Measurements from ENCODE around the gene ZFYVE27.

The ZFYVE27 gene

GRCh38 chr10:97771913-97772823 lies 35.2 kb downstream of the ZFYVE27 start, which contains the start of gene SFRP5:
TSS of gene SFRP5 (minus strand) at chr10:97771999. CDS start at chr10:97771833, 166 bp downstream.
- DNase-seq = no peak

- DNase-seq = no peak
Measured at GRCh38 chr10:97773096-97773495, 36.2 kb downstream of the ZFYVE27 start.

- DNase-seq = no peak
Measured at GRCh38 chr10:97774811-97775294, 37.9 kb downstream of the ZFYVE27 start.

GRCh38 chr10:97777143-97777542 lies 40.2 kb downstream of the ZFYVE27 start:
- DNase-seq = no peak

GRCh38 chr10:97778452-97779302 lies 41.7 kb downstream of the ZFYVE27 start:
- DNase-seq = no peak

GRCh38 chr10:97779492-97779891 lies 42.6 kb downstream of the ZFYVE27 start:
- no peak for DNase-seq

GRCh38 chr10:97779975-97780374 lies 43.0 kb downstream of the ZFYVE27 start:
- no peak for DNase-seq

GRCh38 chr10:97780841-97781617 lies 44.1 kb downstream of the ZFYVE27 start:
- no peak for DNase-seq

GRCh38 chr10:97781618-97782331 lies 44.8 kb downstream of the ZFYVE27 start:
- DNase-seq = peak; percentile 16

GRCh38 chr10:97782455-97783228 lies 45.7 kb downstream of the ZFYVE27 start:
- no peak for DNase-seq

- no peak for DNase-seq
Measured at GRCh38 chr10:97784200-97784810, 47.4 kb downstream of the ZFYVE27 start.

- DNase-seq = no peak
Measured at GRCh38 chr10:97785231-97785630, 48.3 kb downstream of the ZFYVE27 start.

GRCh38 chr10:97785731-97786130 lies 48.8 kb downstream of the ZFYVE27 start:
- DNase-seq = no peak

GRCh38 chr10:97788552-97789442 lies 51.9 kb downstream of the ZFYVE27 start:
- DNase-seq = no peak

- no peak for DNase-seq
Measured at GRCh38 chr10:97789770-97790397, 53.0 kb downstream of the ZFYVE27 start.

- peak; percentile 73 for DNase-seq
Measured at GRCh38 chr10:97791824-97792721, 55.1 kb downstream of the ZFYVE27 start.

- no peak for DNase-seq
Measured at GRCh38 chr10:97795886-97796285, 59.0 kb downstream of the ZFYVE27 start.

GRCh38 chr10:97796651-97797050 lies 59.7 kb downstream of the ZFYVE27 start:
- peak; percentile 56 for DNase-seq

Data from CD4-positive, alpha-beta T cell treated with Interleukin-12 subunit alpha and Interleukin-12 subunit beta, for 1 hour (primary cell).